Transverse colon (tissue), 4 donors: ENCODE data around the gene OR5B3.

Source experiments
- EP300 ChIP-seq: sonication (generic); formaldehyde crosslinking; IDR thresholded peaks from one replicate; pipeline ENCODE4 v1.6.1; 2017; ENCODE audit warnings: antibody characterized with exemption, low read depth
- POLR2A ChIP-seq: fragments of 450-650 bp; IDR thresholded peaks from one replicate; pipeline ENCODE4 v1.6.1; 2016; ENCODE audit warnings: antibody characterized with exemption, mild to moderate bottlenecking, moderate library complexity
- POLR2AphosphoS5 ChIP-seq, 3 donors: sonication (generic); formaldehyde crosslinking; IDR thresholded peaks; one replicate each; pipeline ENCODE4 v1.6.1; 2016; ENCODE audit warnings: antibody characterized with exemption in 3 of 3
- TF ChIP-seq, protein P1 (sequence below), 5 experiments: fragments of 200-600 bp in 3 of 5; fragments of 450-650 bp in 2 of 5; sonication (generic) in 3 of 5; IDR thresholded peaks; 1 replicate in 2 of 5; 2 replicates in 3 of 5; pipeline ENCODE4 v1.5.1; 2016 to 2017; ENCODE audit warnings: antibody characterized with exemption in 5 of 5, inconsistent platforms in 3 of 5, mild to moderate bottlenecking in 2 of 5, moderate library complexity in 1 of 5

DNA sequence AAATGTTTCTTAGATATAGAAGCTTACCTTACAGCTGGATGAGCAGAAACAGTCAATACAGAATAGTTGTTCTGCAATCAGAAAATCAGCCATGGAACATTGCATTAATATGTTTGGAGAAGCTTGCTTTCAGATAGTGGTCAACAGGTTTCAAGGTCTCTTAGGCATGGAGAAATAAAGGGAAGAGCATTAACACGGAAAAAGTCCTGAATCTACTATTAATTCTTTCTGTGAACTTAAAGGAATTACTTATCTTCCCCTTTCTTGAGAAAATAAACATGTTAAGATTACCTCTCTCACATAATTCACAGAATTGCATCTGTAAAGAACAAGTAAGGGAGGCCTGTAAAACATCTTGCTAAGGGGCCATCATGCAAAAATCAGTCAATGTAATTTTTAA, at the start of gene OR5B3:
- TF ChIP-seq, protein P1, sequence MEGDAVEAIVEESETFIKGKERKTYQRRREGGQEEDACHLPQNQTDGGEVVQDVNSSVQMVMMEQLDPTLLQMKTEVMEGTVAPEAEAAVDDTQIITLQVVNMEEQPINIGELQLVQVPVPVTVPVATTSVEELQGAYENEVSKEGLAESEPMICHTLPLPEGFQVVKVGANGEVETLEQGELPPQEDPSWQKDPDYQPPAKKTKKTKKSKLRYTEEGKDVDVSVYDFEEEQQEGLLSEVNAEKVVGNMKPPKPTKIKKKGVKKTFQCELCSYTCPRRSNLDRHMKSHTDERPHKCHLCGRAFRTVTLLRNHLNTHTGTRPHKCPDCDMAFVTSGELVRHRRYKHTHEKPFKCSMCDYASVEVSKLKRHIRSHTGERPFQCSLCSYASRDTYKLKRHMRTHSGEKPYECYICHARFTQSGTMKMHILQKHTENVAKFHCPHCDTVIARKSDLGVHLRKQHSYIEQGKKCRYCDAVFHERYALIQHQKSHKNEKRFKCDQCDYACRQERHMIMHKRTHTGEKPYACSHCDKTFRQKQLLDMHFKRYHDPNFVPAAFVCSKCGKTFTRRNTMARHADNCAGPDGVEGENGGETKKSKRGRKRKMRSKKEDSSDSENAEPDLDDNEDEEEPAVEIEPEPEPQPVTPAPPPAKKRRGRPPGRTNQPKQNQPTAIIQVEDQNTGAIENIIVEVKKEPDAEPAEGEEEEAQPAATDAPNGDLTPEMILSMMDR (IDR thresholded peaks at IDR 0.05) = no peak
- TF ChIP-seq POLR2A (no peak), POLR2AphosphoS5 (IDR thresholded peaks at IDR 0.05) (no peak), EP300 (no peak)
